Mesendoderm (in vitro differentiated cells): Measurements from ENCODE around the gene SPON2.

Source experiments
- DNase-seq: peaks from one replicate; pipeline ENCODE4 v3.0.0; 2013
- H2AK5ac ChIP-seq: 2 replicates; pipeline ENCODE4 v1.6.1; 2013; ENCODE audit warnings: low read length, inconsistent platforms
- H2BK120ac ChIP-seq: 2 replicates; pipeline ENCODE4 v1.6.1; 2013; ENCODE audit warnings: low read depth, mild to moderate bottlenecking, low read length, moderate library complexity, mixed read lengths
- H2BK15ac ChIP-seq: replicated peaks from 2 replicates; pipeline ENCODE4 v1.6.1; 2013; ENCODE audit warnings: low read depth, mild to moderate bottlenecking, moderate library complexity
- H2BK5ac ChIP-seq: 2 replicates; pipeline ENCODE4 v1.6.1; 2013; ENCODE audit warnings: low read length, inconsistent platforms
- H3K18ac ChIP-seq: 2 replicates; pipeline ENCODE4 v1.6.1; 2013; ENCODE audit warnings: mild to moderate bottlenecking, low read length, mixed read lengths
- H3K23ac ChIP-seq: one replicate; pipeline ENCODE4 v1.6.1; 2013; ENCODE audit warnings: low read length
- H3K27ac ChIP-seq: 2 replicates; pipeline ENCODE4 v1.5.1; 2013; ENCODE audit warnings: low read depth, mild to moderate bottlenecking, inconsistent platforms, low read length, moderate library complexity
- H3K27me3 ChIP-seq: 2 replicates; pipeline ENCODE4 v1.6.1; 2013; ENCODE audit warnings: low read length, control low read depth, mild to moderate bottlenecking, inconsistent platforms; ENCODE audit not compliant: insufficient read depth, poor library complexity
- H3K36me3 ChIP-seq: 2 replicates; pipeline ENCODE4 v1.6.1; 2013; ENCODE audit warnings: low read length, inconsistent platforms; ENCODE audit not compliant: control insufficient read depth, insufficient read depth
- H3K4ac ChIP-seq: one replicate; pipeline ENCODE4 v1.6.1; 2013; ENCODE audit warnings: low read depth, mild to moderate bottlenecking, low read length, moderate library complexity
- H3K4me1 ChIP-seq: 2 replicates; pipeline ENCODE4 v1.6.1; 2013; ENCODE audit warnings: low read depth, low read length, inconsistent platforms; ENCODE audit not compliant: control insufficient read depth
- H3K4me2 ChIP-seq: 2 replicates; pipeline ENCODE4 v1.6.1; 2013; ENCODE audit warnings: low read length
- H3K4me3 ChIP-seq: 2 replicates; pipeline ENCODE4 v1.5.1; 2013; ENCODE audit warnings: mild to moderate bottlenecking, low read length
- H3K56ac ChIP-seq: one replicate; pipeline ENCODE4 v1.6.1; 2013; ENCODE audit warnings: low read length
- H3K79me1 ChIP-seq: 2 replicates; pipeline ENCODE4 v1.6.1; 2013; ENCODE audit warnings: low read length, inconsistent platforms
- H3K79me2 ChIP-seq: 2 replicates; pipeline ENCODE4 v1.6.1; 2013; ENCODE audit warnings: mild to moderate bottlenecking, low read length; ENCODE audit not compliant: control insufficient read depth, insufficient read depth
- H3K9ac ChIP-seq: 2 replicates; pipeline ENCODE4 v1.6.1; 2013; ENCODE audit warnings: low read length, inconsistent platforms
- H4K5ac ChIP-seq: one replicate; pipeline ENCODE4 v1.6.1; 2013; ENCODE audit warnings: low read length
- H4K8ac ChIP-seq: one replicate; pipeline ENCODE4 v1.6.1; 2013; ENCODE audit warnings: low read depth, mild to moderate bottlenecking, control low read depth, low read length, moderate library complexity
- WGBS: extraction: QIAGEN DNeasy Blood & Tissue Kit; methylation state at CpG from one replicate; pipeline ENCODE4 v1.1.7; 2013; ENCODE audit warnings: low lambda C conversion rate, missing lambda C conversion rate; ENCODE audit not compliant: insufficient coverage; ENCODE audit errors: extremely low coverage; 5-methylcytosine and 5-hydroxymethylcytosine counted together

The SPON2 gene

DNA sequence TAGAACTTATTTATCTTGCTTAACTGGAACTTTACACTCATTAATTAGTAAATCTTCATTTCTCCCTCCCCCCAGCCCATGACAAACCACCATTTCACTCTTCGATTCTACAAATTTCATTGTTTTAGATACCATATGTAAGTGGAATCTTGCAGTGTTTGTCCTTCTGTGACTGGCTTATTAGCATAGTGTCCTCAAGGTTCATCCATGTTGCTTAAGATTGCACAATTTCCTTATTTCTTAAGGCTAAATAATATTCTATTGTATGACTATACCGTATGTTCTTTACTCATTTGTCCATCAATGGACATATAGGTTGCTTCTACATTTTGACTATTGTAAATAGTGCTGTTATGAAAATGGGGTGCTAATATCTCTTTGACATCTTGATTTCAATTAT lies 34.5 kb downstream of the SPON2 start:
- no peak overlapping the region for H3K27ac ChIP-seq
- no peak overlapping the region for H3K9ac ChIP-seq
- H3K4me2 ChIP-seq: no peak overlapping the region
- no peak overlapping the region for H2BK5ac ChIP-seq
- no CpG with 5 or more reads among the region's 2 CpGs for WGBS
- H3K56ac ChIP-seq: no peak overlapping the region
- H3K27me3 ChIP-seq: no peaks in the 10 kb centered on the region
- H2AK5ac ChIP-seq: no peak overlapping the region
- no peak overlapping the region for H3K4ac ChIP-seq
- H4K8ac ChIP-seq: no peak overlapping the region
- no peak overlapping the region for H3K18ac ChIP-seq
- no peaks in the 10 kb centered on the region for H3K4me1 ChIP-seq
- H3K79me1 ChIP-seq: no peaks in the 10 kb centered on the region
- H2BK15ac ChIP-seq: no peak overlapping the region
- H3K23ac ChIP-seq: no peak overlapping the region
- H3K79me2 ChIP-seq: no peaks in the 10 kb centered on the region
- no peak for DNase-seq
- no peak overlapping the region for H2BK120ac ChIP-seq
- H4K5ac ChIP-seq: no peak overlapping the region
- H3K36me3 ChIP-seq: no peaks in the 10 kb centered on the region
- H3K4me3 ChIP-seq: no peak overlapping the region

DNA sequence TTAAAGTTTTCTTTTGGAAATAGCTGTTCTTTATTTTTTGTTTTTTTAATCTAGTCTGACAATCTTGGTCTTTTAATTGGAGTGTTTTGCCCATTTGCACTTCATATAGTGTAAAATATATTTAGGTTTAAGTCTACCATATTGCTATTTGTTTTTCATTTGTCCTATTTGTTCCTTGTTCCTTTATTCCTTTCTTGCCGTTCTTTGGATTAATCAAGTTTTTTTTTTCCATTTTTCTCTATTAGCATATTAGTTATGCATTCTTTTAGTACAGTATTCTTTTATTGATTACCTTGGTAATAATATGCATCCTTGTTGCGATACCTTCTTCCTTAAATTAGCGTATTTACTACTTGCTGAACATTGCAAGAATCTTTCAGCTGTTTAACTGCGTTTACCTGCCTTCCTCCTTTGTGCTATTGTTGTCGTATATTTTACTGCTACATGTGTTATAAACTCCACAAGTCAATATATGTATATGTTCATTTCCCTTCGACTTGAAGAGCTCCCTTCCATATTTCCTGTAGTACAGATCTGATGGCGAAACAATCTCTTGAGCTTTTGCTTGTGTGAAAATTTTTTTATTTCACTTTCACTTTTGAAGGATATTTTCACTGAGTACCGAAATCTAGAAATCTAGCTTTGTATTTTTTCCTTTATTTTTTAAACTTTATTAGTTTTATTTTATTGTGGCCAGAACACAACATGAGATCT lies 35.2 kb downstream of the SPON2 start:
- no peak overlapping the region for H3K4ac ChIP-seq
- H3K27ac ChIP-seq: no peak overlapping the region
- H2AK5ac ChIP-seq: no peak overlapping the region
- WGBS: no CpG with 5 or more reads among the region's 8 CpGs
- no peak overlapping the region for H4K8ac ChIP-seq
- no peak overlapping the region for H3K23ac ChIP-seq
- H3K4me1 ChIP-seq: no peaks in the 10 kb centered on the region
- H4K5ac ChIP-seq: no peak overlapping the region
- no peak overlapping the region for H3K56ac ChIP-seq
- no peaks in the 10 kb centered on the region for H3K79me2 ChIP-seq
- H3K4me2 ChIP-seq: no peak overlapping the region
- H3K79me1 ChIP-seq: no peaks in the 10 kb centered on the region
- H3K36me3 ChIP-seq: no peaks in the 10 kb centered on the region
- no peak overlapping the region for H3K9ac ChIP-seq
- no peak for DNase-seq
- no peak overlapping the region for H2BK120ac ChIP-seq
- H2BK15ac ChIP-seq: no peak overlapping the region
- H2BK5ac ChIP-seq: no peak overlapping the region
- no peak overlapping the region for H3K4me3 ChIP-seq
- H3K27me3 ChIP-seq: no peaks in the 10 kb centered on the region
- H3K18ac ChIP-seq: no peak overlapping the region

DNA sequence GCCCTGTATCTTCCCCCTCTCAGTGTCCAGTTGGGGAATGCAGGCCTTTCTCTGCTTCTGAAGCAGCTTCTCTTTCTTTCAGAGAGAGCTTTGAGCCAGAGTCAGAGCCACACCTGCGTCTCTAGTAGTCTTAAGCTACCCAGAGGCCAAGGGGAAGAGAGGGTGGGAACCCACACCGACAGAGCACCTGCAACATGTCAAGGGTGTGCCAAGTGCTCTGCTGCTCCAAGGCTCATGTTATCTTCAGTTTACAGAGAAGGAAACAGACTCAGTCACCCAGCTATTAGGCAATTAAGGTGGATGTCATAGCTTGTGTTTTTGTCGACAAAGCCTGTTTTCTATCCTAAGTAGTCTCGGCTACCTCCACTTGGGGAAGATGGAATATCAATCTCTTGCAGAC lies 36.3 kb downstream of the SPON2 start:
- no peak for DNase-seq
- Histone ChIP-seq H3K79me1 (no peaks in the 10 kb centered on the region), H3K18ac (no peak overlapping the region), H3K36me3 (no peaks in the 10 kb centered on the region), H3K4me3 (no peak overlapping the region), H3K23ac (no peak overlapping the region), H2AK5ac (no peak overlapping the region), H2BK15ac (no peak overlapping the region), H3K4me2 (no peak overlapping the region), H3K4me1 (no peaks in the 10 kb centered on the region), H2BK5ac (no peak overlapping the region), H3K27me3 (no peaks in the 10 kb centered on the region), H3K9ac (no peak overlapping the region), H4K5ac (no peak overlapping the region), H3K56ac (no peak overlapping the region), H4K8ac (no peak overlapping the region), H3K79me2 (no peaks in the 10 kb centered on the region), H2BK120ac (no peak overlapping the region), H3K27ac (no peak overlapping the region), H3K4ac (no peak overlapping the region)
- no CpG with 5 or more reads among the region's 4 CpGs for WGBS

DNA sequence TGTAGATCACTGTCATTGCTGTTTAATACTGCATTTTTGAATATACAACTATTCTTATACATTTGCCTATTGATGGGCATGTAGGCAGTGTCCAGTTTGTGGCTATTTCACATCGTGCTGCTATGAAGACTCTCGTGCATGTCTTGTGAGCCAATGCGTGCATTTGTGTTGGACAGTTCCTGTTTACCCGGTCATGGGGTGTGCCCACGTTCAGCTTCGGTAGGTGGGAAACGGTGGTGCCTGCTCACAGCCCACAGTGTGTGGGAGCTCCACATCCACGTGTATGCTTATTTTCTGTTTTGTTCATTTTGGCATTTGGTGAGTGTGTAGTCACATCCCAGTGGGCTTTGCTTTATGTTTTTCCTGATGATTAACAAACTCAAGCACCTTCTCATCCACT lies 39.4 kb downstream of the SPON2 start:
- WGBS: no CpG with 5 or more reads among the region's 8 CpGs
- H3K79me1 ChIP-seq: no peaks in the 10 kb centered on the region

DNA sequence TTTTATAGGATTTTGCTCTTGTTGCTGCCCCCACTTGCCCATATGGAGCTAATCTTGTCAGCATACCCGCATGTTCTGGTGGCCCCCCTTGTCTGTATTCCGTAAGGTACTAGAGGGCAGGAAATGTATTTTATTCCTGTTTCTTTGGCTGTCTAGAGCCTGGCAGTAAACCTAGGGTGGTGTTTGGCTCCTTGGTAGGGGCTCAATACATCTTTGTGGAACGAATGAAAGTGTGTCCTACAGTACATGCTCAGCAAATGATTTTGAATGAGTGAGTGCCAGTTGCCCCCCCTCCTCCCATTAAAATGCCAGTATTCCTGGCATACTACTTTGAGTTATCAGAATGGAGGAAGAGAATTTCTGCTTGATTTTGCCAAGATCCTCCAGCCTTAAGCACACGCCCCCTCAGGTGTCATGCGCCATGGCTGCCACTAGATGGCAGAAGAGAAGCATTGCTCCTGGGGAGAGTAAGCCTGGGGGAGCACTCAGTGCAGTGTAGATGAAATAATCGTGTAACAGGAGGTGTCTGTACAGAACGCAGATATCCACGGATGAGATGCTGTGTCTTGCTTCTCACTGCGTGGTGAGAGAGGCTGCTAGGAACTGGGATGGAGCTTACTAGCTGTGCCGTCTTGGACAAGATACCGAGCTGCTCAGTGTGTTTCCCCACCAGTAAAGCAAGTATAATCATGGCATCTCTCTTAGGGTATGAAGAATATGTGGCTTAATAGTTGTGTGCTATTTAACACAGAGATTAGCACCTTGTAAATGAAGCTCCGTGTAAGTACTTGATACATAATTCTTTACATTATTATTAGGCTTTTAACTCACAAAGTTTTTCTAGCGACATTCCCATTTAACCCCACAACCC lies 41.8 kb downstream of the SPON2 start:
- Histone ChIP-seq H3K18ac (no peak overlapping the region), H3K9ac (no peak overlapping the region), H3K4ac (no peak overlapping the region)

More for the DNA sequence above, 39.4 kb downstream of the SPON2 start:
- no peaks in the 10 kb centered on the region for H3K27me3 ChIP-seq
- no peaks in the 10 kb centered on the region for H3K79me2 ChIP-seq
- H3K36me3 ChIP-seq: no peaks in the 10 kb centered on the region
- no peak overlapping the region for H4K5ac ChIP-seq
- no peak overlapping the region for H3K18ac ChIP-seq
- no peak overlapping the region for H4K8ac ChIP-seq
- DNase-seq: no peak
- no peak overlapping the region for H3K4me3 ChIP-seq
- H3K4ac ChIP-seq: no peak overlapping the region
- H3K56ac ChIP-seq: no peak overlapping the region
- no peak overlapping the region for H2BK15ac ChIP-seq
- no peak overlapping the region for H3K27ac ChIP-seq
- H3K4me2 ChIP-seq: no peak overlapping the region
- no peak overlapping the region for H3K23ac ChIP-seq
- H2AK5ac ChIP-seq: no peak overlapping the region
- no peak overlapping the region for H3K9ac ChIP-seq
- no peak overlapping the region for H2BK120ac ChIP-seq
- no peaks in the 10 kb centered on the region for H3K4me1 ChIP-seq
- H2BK5ac ChIP-seq: no peak overlapping the region

More for the DNA sequence above, 41.8 kb downstream of the SPON2 start:
- Histone ChIP-seq H3K79me1 (no peaks in the 10 kb centered on the region), H3K4me2 (no peak overlapping the region), H4K5ac (no peak overlapping the region), H3K4me3 (no peak overlapping the region), H3K79me2 (no peaks in the 10 kb centered on the region), H3K23ac (no peak overlapping the region), H2BK15ac (no peak overlapping the region), H3K27ac (no peak overlapping the region), H4K8ac (no peak overlapping the region), H3K4me1 (no peaks in the 10 kb centered on the region), H3K56ac (no peak overlapping the region), H3K36me3 (no peaks in the 10 kb centered on the region), H2BK120ac (no peak overlapping the region), H2AK5ac (no peak overlapping the region), H3K27me3 (no peaks in the 10 kb centered on the region), H2BK5ac (no peak overlapping the region)
- peak; percentile 65 for DNase-seq
- no CpG with 5 or more reads among the region's 13 CpGs for WGBS
